Activated naive CD4-positive, alpha-beta T cell treated with Interleukin-2 at 50 U/mL for 16 hours (primary cell): Measurements from ENCODE around the gene HIGD1A.
"Not testable (repeated sequence)": the region's sequence is repeated elsewhere in the genome, so short reads cannot be mapped to it uniquely, and the experiment has no call there.

Experiments used
- DNase-seq: peaks from one replicate; pipeline ENCODE4 v3.0.0-alpha.2; 2020

Gene HIGD1A

GRCh38 chr3:42827654-42828053 lies 23.4 kb upstream of the HIGD1A start:
- DNase-seq = no peak

DNA sequence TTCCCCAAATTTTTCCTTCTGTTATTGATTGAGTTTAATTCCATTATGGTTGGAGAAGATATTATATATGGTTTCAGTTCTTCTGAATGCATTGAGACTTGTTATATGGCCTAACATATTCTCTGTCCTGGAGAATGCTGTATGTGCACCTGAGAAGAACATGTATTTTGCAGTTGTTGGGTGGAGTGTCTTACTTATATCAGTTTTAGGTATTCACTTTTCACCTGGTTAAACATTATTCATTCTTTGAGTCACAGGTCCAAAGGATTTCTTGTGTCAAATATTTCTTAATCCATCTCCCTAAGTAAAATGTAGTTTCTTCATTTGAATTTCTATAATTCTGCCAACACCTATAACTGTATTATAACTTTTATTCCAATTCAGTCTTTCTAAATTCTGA lies 22.7 kb upstream of the HIGD1A start:
- DNase-seq = no peak

GRCh38 chr3:42826141-42826540 lies 21.9 kb upstream of the HIGD1A start:
- no peak for DNase-seq

- DNase-seq = no peak
These were observed 19.1 kb upstream of the HIGD1A start for GRCh38 chr3:42823351-42823750.

GRCh38 chr3:42822828-42823227 lies 18.5 kb upstream of the HIGD1A start:
- no peak for DNase-seq

GRCh38 chr3:42820746-42821051 lies 16.4 kb upstream of the HIGD1A start:
- no peak for DNase-seq

DNA sequence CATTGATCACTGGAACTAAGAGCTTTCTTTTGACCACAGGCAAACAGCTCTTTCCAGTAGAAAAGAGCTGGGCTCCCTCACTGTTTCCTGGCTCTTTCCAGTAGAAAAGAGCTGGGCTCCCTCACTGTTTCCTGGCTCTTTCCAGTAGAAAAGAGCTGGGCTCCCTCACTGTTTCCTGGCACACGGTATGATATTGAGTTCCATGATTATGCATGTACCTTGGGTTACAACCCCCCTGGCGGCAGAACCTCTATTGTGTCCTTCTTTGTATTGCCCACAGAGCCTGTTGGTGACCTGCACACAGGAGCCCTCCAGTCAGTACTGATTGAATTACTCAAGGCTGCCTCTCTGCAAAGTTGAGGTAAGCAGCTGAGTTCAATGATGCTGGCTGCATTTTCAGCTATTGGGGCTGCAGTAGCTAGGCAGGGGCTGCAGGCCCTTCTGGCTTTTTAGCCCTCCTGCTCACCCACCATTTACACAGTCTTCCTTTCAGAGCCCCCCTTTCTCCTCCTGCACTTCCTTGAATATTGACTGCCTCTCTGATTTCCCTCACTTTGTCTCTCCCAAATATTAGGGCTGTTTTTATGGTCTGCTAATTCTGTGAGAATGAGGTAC lies 15.2 kb upstream of the HIGD1A start:
- no peak for DNase-seq

DNA sequence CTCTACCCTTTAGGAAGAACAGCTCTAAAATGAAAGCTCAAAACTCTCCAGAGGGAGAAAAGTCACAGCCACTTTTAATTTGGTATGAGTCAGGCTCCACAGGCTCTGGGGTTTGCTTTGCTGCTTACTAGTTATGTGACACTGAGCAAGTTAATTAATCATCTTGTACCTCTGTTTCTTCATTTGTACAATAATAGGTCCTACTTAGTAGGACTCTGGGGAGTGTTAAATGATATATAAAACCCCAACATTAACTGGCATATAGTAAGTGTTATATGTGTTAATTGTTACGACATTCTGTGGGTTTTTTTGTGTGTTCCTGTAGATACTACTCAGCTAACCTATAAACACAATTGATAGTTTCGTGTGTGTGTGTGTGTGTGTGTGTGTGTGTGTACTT lies 11.5 kb upstream of the HIGD1A start:
- DNase-seq = no peak

GRCh38 chr3:42814914-42815507 lies 10.7 kb upstream of the HIGD1A start:
- no peak for DNase-seq

- DNase-seq = no peak
These were observed 10.0 kb upstream of the HIGD1A start for GRCh38 chr3:42814246-42814645.

- DNase-seq = not testable (repeated sequence)
These were observed 7.0 kb upstream of the HIGD1A start for GRCh38 chr3:42811118-42811883.

GRCh38 chr3:42810706-42811105 lies 6.4 kb upstream of the HIGD1A start:
- not testable (repeated sequence) for DNase-seq

GRCh38 chr3:42809202-42809601 lies 4.9 kb upstream of the HIGD1A start, which contains the start of gene ACKR2:
TSS of gene ACKR2 (plus strand) at chr3:42809445. CDS start at chr3:42864503, 55,058 bp downstream.
- no peak for DNase-seq

DNA sequence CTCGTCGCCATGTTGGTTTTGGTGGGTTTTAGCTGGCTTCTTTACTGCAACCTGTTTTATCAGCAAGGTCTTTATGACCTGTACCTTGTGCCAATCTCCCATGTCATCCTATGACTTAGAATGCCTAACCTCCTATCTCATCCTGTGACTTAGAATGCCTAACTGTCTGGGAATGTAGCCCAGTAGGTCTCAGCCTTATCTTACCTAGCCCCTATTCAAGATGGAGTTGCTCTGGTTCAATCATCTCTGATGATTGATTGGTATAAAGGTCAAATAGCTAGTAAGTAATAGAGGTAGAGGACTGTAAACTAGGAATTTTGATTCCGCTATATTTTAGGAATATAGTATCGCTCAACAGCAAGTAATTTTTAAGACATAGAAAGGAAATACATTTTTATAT lies 3.6 kb upstream of the HIGD1A start:
- no peak for DNase-seq

DNA sequence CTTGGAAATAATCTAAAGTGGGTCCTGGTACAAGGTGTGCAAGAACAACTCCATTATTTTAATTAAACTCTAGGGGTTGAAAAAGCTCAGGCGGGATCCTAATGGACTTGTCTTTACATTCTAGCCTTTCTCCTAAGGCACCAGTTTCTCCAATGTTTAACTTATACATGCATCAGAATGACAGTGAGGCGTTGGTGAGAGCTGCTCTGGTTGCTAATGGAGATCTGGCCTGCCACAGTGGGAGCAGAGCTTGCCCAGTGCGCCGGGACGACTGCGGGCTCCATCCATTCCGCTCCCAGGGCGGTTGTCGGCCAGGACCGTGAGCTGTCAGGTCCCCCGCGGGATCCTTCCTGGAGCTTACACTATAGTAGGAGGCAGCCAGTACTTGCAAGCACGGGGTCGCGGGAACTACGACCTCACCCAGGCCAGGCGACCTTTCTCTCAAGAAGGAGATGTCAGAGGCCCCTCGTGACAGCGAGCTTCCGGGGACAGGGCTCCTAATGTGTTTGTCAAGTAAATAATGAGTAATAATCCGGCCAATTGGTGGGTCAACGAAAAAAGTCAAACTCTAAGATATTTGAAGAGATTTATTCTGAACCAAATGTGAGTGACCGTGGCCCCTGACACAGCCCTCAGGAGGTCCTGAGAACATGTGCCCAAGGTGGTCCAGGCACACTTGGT lies 991 bp upstream of the HIGD1A start:
- no peak for DNase-seq

DNA sequence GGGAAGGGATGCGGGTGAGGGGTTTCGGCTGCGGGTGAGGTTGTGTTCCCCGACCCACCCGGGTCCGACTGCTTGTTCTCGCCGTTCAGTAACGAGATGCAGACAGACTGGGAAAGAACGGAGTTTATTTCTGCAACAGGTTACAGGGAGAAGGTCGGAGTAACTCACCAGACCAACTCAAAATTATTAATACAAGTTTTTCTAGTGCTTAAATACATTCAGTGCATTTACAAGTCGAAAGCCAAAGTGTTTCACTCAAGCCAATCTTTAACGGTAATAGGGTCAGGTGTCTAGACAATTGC lies 492 bp upstream of the HIGD1A start:
- no peak for DNase-seq

GRCh38 chr3:42803414-42804105 lies 730 bp downstream of the HIGD1A start:
- DNase-seq = no peak

GRCh38 chr3:42802876-42803413 lies 1.3 kb downstream of the HIGD1A start:
- no peak for DNase-seq

DNA sequence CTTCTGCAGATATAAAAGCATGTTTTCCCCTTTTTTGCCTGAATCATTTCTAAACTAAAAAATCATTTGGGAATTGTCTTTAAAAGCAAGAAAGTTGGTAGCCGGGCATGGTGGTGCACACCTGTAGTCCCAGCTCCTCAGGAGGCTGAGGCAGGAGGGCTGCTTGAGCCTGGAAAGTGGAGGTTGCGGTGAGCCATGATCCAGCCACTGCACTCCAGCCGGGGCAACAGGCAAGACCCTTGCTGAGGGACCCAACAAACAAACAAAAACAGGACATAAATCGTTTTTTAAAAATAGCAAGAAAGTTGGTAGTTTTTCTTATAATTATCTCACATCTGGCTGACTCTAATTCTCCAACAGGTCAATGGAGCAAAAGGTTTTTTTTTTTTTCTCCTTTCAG lies 2.5 kb downstream of the HIGD1A start:
- DNase-seq = no peak

DNA sequence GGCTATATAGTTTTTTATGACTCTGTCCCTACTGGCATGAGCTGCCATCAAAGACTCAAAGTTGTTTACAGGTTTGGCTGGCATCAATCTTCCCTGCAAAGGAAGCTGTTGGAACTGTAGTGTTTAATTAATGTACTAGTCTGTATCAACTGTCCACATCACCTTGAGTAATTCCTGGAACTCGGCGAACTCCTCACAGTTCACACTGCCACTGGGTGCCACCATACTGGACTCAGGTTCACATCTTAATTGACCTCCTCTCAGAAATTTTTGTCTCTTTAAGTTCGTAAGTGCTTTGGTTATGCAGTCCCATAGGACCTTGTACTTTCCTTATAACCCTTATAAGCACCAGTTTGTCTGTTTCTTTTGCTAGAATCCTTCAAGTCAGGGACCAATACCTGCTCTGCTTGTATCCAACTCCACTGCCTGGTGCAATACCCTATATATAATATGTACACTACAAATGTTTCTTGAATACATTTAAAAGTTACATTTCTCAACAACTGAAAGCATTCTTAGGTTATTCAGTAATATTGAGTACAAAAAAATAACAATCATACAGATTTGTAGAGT lies 3.2 kb downstream of the HIGD1A start:
- no peak for DNase-seq

DNA sequence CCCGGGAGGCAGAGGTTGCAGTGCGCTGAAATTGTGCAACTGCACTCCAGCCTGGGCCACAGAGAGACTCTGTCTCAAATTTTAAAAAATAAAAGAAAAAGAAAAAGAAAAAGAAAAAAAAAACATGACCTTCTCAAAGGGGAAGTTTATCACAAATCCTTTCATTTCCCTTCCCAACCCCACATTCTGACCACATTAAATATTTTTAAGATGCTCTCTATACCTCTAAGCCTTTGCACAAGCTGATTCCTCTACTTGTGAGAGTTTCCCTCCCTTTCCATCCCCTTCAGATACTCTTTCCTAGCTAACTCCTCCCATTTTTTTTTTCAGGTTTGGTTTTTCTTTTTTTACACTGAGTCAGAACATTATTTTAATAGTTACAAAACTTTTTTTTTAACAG lies 4.0 kb downstream of the HIGD1A start:
- DNase-seq = no peak

DNA sequence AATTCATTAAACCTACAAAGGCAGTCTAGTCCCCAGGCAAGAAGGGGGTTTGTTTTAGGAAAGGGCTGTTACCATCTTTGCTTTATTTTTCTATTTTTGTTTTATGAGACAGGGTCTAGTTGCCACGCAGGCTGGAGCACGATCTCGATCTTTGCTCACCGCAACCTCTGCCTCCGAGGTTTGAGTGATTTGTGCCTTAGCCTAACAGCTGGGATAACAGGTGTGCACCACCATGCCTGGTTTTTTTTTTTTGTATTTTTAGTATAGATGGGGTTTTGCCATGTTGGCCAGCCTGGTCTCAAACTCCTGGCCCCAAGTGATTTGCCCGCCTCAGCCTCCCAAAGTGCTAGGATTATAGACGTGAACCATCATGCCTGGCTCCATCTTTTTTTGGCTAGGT lies 4.9 kb downstream of the HIGD1A start:
- no peak for DNase-seq
